K562 (cell line): ENCODE data around the gene PACSIN2. TPM values are rescaled to one million over a fixed set of nuclear protein-coding genes. Genes with fewer than 3 reads are reported as not detected.

Experiments
- ARID1B ChIP-seq: fragments of 450-650 bp; IDR thresholded peaks from 2 replicates; pipeline ENCODE4 v1.6.1; 2016; ENCODE audit warnings: antibody characterized with exemption, mild to moderate bottlenecking, inconsistent platforms
- CTBP1 ChIP-seq: fragments of 450-650 bp; IDR thresholded peaks from 2 replicates; pipeline ENCODE4 v1.6.1; 2016; ENCODE audit warnings: borderline replicate concordance
- L3MBTL2 ChIP-seq: fragments of 450-650 bp; IDR thresholded peaks from 2 replicates; pipeline ENCODE4 v1.6.1; 2016; ENCODE audit warnings: mild to moderate bottlenecking, moderate library complexity
- SIN3A ChIP-seq, 2 experiments: fragments of 150-350 bp in 1 of 2; IDR thresholded peaks; 2 replicates each; pipeline ENCODE4 v1.6.1; 2011 to 2016; ENCODE audit warnings: borderline replicate concordance in 2 of 2, low read depth in 2 of 2, low read length in 2 of 2, mild to moderate bottlenecking in 2 of 2, moderate library complexity in 2 of 2; ENCODE audit not compliant: control insufficient read depth in 1 of 2
- STAT5A ChIP-seq: IDR thresholded peaks from 2 replicates; pipeline ENCODE4 v1.6.1; 2012; ENCODE audit warnings: low read length, inconsistent platforms, borderline replicate concordance
- TAF9B ChIP-seq: fragments of 450-650 bp; IDR thresholded peaks from 2 replicates; pipeline ENCODE4 v1.6.1; 2018; ENCODE audit warnings: mild to moderate bottlenecking; ENCODE audit not compliant: partially characterized antibody
- ZBED1 ChIP-seq: IDR thresholded peaks from 2 replicates; pipeline ENCODE4 v1.6.1; 2014
- polyA plus RNA-seq, 8 experiments: library from polyadenylated mRNA; depleted of rRNA in 4 of 8; stranded (reverse) in 5 of 8; unstranded in 3 of 8; fragments of >200 nt; fragmentation: Nextera tagmentation in 2 of 8; fragmentation: Illumina TruSeq in 1 of 8; extraction: Ambion mirVana in 2 of 8; extraction: Trizol in 1 of 8; gene quantifications; 2 replicates each; pipeline versions ENCODE4 v1.2.1 to v1.2.3, GENCODE V29; 2011 to 2014; ENCODE audit warnings: inconsistent platforms in 1 of 8, missing spikeins in 1 of 8
- total RNA-seq, 7 experiments: library from RNA; depleted of rRNA in 6 of 7; stranded (reverse); fragments of >200 nt in 6 of 7; fragmentation: Illumina TruSeq in 2 of 7; extraction: Trizol in 2 of 7; gene quantifications; 2 replicates each; pipeline versions ENCODE4 v1.2.1 to v1.2.3, GENCODE V29; 2011 to 2021; ENCODE audit warnings: low replicate concordance in 1 of 7
- TF ChIP-seq, protein P1 (sequence below): fragments of 450-650 bp; IDR thresholded peaks from 2 replicates; pipeline ENCODE4 v1.6.1; 2016; ENCODE audit warnings: low read depth

Gene PACSIN2
- total and polyA plus RNA-seq, 9 of the 15 experiments (the other 6 are each of a cell fraction or from before 2014, with no cell fraction given) = 0.45 to 45.1 (median 23.9) TPM

- TF ChIP-seq CTBP1 (peak; percentile 61; the same call in 1 of the 2 replicates), SIN3A (IDR thresholded peaks at IDR 0.05; ENCODE audit: borderline replicate concordance in 2 of 2, control insufficient read depth in 1 of 2, low read depth in 2 of 2, low read length in 2 of 2) (peak; percentile 48 to 64; a peak in 2 of 4 replicates), ARID1B (peak; percentile 79), TAF9B (peak; percentile 83), L3MBTL2 (peak; percentile 36; the same call in 1 of the 2 replicates), STAT5A (peak; percentile 29; the same call in 1 of the 2 replicates), ZBED1 (0 out of 2 replicates have a peak, but pooled peaks have one; percentile 26)
- TF ChIP-seq, protein P1, sequence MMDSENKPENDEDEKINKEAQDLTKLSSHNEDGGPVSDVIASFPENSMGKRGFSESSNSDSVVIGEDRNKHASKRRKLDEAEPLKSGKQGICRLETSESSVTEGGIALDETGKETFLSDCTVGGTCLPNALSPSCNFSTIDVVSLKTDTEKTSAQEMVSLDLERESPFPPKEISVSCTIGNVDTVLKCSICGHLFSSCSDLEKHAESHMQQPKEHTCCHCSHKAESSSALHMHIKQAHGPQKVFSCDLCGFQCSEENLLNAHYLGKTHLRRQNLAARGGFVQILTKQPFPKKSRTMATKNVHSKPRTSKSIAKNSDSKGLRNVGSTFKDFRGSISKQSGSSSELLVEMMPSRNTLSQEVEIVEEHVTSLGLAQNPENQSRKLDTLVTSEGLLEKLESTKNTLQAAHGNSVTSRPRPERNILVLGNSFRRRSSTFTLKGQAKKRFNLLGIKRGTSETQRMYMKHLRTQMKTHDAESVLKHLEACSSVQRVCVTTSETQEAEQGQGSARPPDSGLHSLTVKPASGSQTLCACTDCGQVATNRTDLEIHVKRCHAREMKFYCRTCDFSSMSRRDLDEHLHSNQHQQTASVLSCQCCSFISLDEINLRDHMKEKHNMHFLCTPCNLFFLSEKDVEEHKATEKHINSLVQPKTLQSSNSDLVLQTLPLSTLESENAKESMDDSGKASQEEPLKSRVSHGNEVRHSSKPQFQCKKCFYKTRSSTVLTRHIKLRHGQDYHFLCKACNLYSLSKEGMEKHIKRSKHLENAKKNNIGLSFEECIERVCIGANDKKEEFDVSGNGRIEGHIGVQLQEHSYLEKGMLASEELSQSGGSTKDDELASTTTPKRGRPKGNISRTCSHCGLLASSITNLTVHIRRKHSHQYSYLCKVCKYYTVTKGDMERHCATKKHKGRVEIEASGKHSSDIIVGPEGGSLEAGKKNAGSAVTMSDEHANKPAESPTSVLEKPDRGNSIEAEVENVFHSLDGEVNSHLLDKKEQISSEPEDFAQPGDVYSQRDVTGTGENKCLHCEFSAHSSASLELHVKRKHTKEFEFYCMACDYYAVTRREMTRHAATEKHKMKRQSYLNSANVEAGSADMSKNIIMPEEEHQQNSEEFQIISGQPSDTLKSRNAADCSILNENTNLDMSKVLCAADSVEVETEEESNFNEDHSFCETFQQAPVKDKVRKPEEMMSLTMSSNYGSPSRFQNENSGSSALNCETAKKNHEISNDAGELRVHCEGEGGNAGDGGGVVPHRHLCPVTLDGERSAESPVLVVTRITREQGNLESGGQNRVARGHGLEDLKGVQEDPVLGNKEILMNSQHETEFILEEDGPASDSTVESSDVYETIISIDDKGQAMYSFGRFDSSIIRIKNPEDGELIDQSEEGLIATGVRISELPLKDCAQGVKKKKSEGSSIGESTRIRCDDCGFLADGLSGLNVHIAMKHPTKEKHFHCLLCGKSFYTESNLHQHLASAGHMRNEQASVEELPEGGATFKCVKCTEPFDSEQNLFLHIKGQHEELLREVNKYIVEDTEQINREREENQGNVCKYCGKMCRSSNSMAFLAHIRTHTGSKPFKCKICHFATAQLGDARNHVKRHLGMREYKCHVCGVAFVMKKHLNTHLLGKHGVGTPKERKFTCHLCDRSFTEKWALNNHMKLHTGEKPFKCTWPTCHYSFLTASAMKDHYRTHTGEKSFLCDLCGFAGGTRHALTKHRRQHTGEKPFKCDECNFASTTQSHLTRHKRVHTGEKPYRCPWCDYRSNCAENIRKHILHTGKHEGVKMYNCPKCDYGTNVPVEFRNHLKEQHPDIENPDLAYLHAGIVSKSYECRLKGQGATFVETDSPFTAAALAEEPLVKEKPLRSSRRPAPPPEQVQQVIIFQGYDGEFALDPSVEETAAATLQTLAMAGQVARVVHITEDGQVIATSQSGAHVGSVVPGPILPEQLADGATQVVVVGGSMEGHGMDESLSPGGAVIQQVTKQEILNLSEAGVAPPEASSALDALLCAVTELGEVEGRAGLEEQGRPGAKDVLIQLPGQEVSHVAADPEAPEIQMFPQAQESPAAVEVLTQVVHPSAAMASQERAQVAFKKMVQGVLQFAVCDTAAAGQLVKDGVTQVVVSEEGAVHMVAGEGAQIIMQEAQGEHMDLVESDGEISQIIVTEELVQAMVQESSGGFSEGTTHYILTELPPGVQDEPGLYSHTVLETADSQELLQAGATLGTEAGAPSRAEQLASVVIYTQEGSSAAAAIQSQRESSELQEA = peak; percentile 84
These were observed 55.1 kb downstream of the PACSIN2 start (continued) for GRCh38 chr22:42959576-42960509.
